ENCODE measurements around the gene AUTS2. TPM values are rescaled to one million over a fixed set of nuclear protein-coding genes. Genes with fewer than 3 reads are reported as not detected.

Gene AUTS2
- total and polyA plus RNA-seq, 2 experiments from 2014 or later, result 3.0 to 4.4 TPM

GRCh38 chr7:70434821-70435220 lies 836.5 kb downstream of the AUTS2 start:
- H3K79me2 ChIP-seq (ENCODE audit: insufficient read depth), result no peaks in the 10 kb centered on the region
- H4K20me1 ChIP-seq (ENCODE audit: insufficient read depth), result no peaks in the 10 kb centered on the region
- no peak overlapping the region for H3K4me2 ChIP-seq (ENCODE audit: unreplicated experiment)
- H3K9me3 ChIP-seq (ENCODE audit: low read depth), result no peaks in the 10 kb centered on the region
- no peaks in the 10 kb centered on the region for H3F3A ChIP-seq (ENCODE audit: insufficient read depth)
- H3K27ac ChIP-seq, result no peak overlapping the region
- 65 to 81% methylated on average over 1 of the region's 1 CpG for WGBS, 2 experiments (ENCODE audit: low coverage in 1 of 2, low lambda C conversion rate in 2 of 2, missing lambda C conversion rate in 2 of 2)
- H3K4me1 ChIP-seq (ENCODE audit: insufficient read depth), result no peaks in the 10 kb centered on the region
- in situ Hi-C loops (cut with MboI), result no loop called here
- H3K36me3 ChIP-seq (ENCODE audit: low read depth), result no peaks in the 10 kb centered on the region
- no peak for DNase-seq
- no peak overlapping the region for H2AFZ ChIP-seq
- TF ChIP-seq EZH2 (IDR thresholded peaks at IDR 0.05; ENCODE audit: insufficient read depth, poor library complexity, severe bottlenecking) (no peak), EZH2phosphoT487 (IDR thresholded peaks at IDR 0.05; ENCODE audit: insufficient read depth, low read depth) (no peak)
- no peaks in the 10 kb centered on the region for H3K27me3 ChIP-seq (replicated peaks; ENCODE audit: insufficient read depth)
- H3K9me2 ChIP-seq (ENCODE audit: insufficient read depth), result no peaks in the 10 kb centered on the region
- no peak overlapping the region for H3K4me3 ChIP-seq
- H3K9ac ChIP-seq, result no peak overlapping the region

- Histone ChIP-seq H3K4me1 (ENCODE audit: insufficient read depth) (no peaks in the 10 kb centered on the region), H3K4me2 (ENCODE audit: unreplicated experiment) (no peak overlapping the region), H3K9me2 (ENCODE audit: insufficient read depth) (no peaks in the 10 kb centered on the region), H3K4me3 (no peak overlapping the region), H3K9ac (no peak overlapping the region), H3K27me3 (replicated peaks; ENCODE audit: insufficient read depth) (no peaks in the 10 kb centered on the region), H3K36me3 (ENCODE audit: low read depth) (no peaks in the 10 kb centered on the region), H3K9me3 (ENCODE audit: low read depth) (no peaks in the 10 kb centered on the region), H3K79me2 (ENCODE audit: insufficient read depth) (no peaks in the 10 kb centered on the region), H2AFZ (no peak overlapping the region), H4K20me1 (ENCODE audit: insufficient read depth) (no peaks in the 10 kb centered on the region), H3F3A (ENCODE audit: insufficient read depth) (no peaks in the 10 kb centered on the region), H3K27ac (no peak overlapping the region)
- in situ Hi-C loops (cut with MboI), result no loop called here
- DNase-seq, result no peak
- TF ChIP-seq EZH2phosphoT487 (IDR thresholded peaks at IDR 0.05; ENCODE audit: insufficient read depth, low read depth) (no peak), EZH2 (IDR thresholded peaks at IDR 0.05; ENCODE audit: insufficient read depth, poor library complexity, severe bottlenecking) (no peak)
- WGBS, 2 experiments (ENCODE audit: low coverage in 1 of 2, low lambda C conversion rate in 2 of 2, missing lambda C conversion rate in 2 of 2), result 36 to 41% methylated on average over 1 of the region's 1 CpG
Measured at GRCh38 chr7:70435634-70436033, 837.4 kb downstream of the AUTS2 start.

- Histone ChIP-seq H3K4me2 (ENCODE audit: unreplicated experiment) (no peak overlapping the region), H4K20me1 (ENCODE audit: insufficient read depth) (no peaks in the 10 kb centered on the region), H3K27me3 (replicated peaks; ENCODE audit: insufficient read depth) (no peaks in the 10 kb centered on the region), H3K27ac (no peak overlapping the region), H3K4me3 (no peak overlapping the region), H3K79me2 (ENCODE audit: insufficient read depth) (no peaks in the 10 kb centered on the region), H3K9ac (no peak overlapping the region), H2AFZ (no peak overlapping the region), H3K9me3 (ENCODE audit: low read depth) (no peaks in the 10 kb centered on the region), H3K4me1 (ENCODE audit: insufficient read depth) (no peaks in the 10 kb centered on the region), H3K36me3 (ENCODE audit: low read depth) (no peaks in the 10 kb centered on the region), H3F3A (ENCODE audit: insufficient read depth) (no peaks in the 10 kb centered on the region), H3K9me2 (ENCODE audit: insufficient read depth) (no peaks in the 10 kb centered on the region)
- no peak for TF ChIP-seq EZH2 (IDR thresholded peaks at IDR 0.05; ENCODE audit: insufficient read depth, poor library complexity, severe bottlenecking)
- TF ChIP-seq EZH2phosphoT487 (IDR thresholded peaks at IDR 0.05; ENCODE audit: insufficient read depth, low read depth), result no peak
- in situ Hi-C loops (cut with MboI), result no loop called here
- 87 to 88% methylated on average over 5 of the region's 5 CpGs for WGBS, 2 experiments (ENCODE audit: low coverage in 1 of 2, low lambda C conversion rate in 2 of 2, missing lambda C conversion rate in 2 of 2)
- no peak for DNase-seq
Measured at GRCh38 chr7:70436790-70437350, 838.6 kb downstream of the AUTS2 start.

- Histone ChIP-seq H3K4me1 (ENCODE audit: insufficient read depth) (no peaks in the 10 kb centered on the region), H3F3A (ENCODE audit: insufficient read depth) (no peaks in the 10 kb centered on the region), H3K9me3 (ENCODE audit: low read depth) (no peaks in the 10 kb centered on the region), H3K9ac (no peak overlapping the region), H3K36me3 (ENCODE audit: low read depth) (no peaks in the 10 kb centered on the region), H3K27me3 (replicated peaks; ENCODE audit: insufficient read depth) (no peaks in the 10 kb centered on the region), H3K9me2 (ENCODE audit: insufficient read depth) (no peaks in the 10 kb centered on the region), H3K27ac (no peak overlapping the region), H3K4me3 (no peak overlapping the region), H3K4me2 (ENCODE audit: unreplicated experiment) (no peak overlapping the region), H2AFZ (no peak overlapping the region), H4K20me1 (ENCODE audit: insufficient read depth) (no peaks in the 10 kb centered on the region), H3K79me2 (ENCODE audit: insufficient read depth) (no peaks in the 10 kb centered on the region)
- DNase-seq, result no peak
- in situ Hi-C loops (cut with MboI), result no loop called here
- TF ChIP-seq EZH2 (IDR thresholded peaks at IDR 0.05; ENCODE audit: insufficient read depth, poor library complexity, severe bottlenecking), result no peak
- no peak for TF ChIP-seq EZH2phosphoT487 (IDR thresholded peaks at IDR 0.05; ENCODE audit: insufficient read depth, low read depth)
- whole genome bisulfite sequencing, 2 experiments (ENCODE audit: low coverage in 1 of 2, low lambda C conversion rate in 2 of 2, missing lambda C conversion rate in 2 of 2), result 11 to 13% methylated on average over 2 of the region's 2 CpGs
Measured at GRCh38 chr7:70439651-70440050, 841.4 kb downstream of the AUTS2 start.

Data from GM23248 (cell line).